CD4-positive, alpha-beta memory T cell (primary cell): ENCODE data around the gene MYO9A. TPM values are rescaled to one million over a fixed set of nuclear protein-coding genes. Genes with fewer than 3 reads are reported as not detected.

Experiments used
- CTCF ChIA-PET: fragments of 350-600 bp; sonication (Branson Sonifier 250); formaldehyde crosslinking; loops from one replicate; lab custom pipeline; 2021; ENCODE audit warnings: inconsistent platforms; ENCODE audit not compliant: partially characterized antibody; lab: Charles Lee
- POLR2A ChIA-PET: fragments of 350-600 bp; sonication (Branson Sonifier 250); formaldehyde crosslinking; loops from one replicate; lab custom pipeline; 2021; ENCODE audit not compliant: partially characterized antibody; lab: Charles Lee
- DNase-seq, 5 donors: peaks; one replicate each; pipeline versions ENCODE4 v3.0.0 to v3.0.0-alpha.2; 2020 to 2022; ENCODE audit warnings: mixed read lengths in 1 of 5
- H3K27ac ChIP-seq: one replicate; pipeline ENCODE4 v1.7.0; 2013; ENCODE audit warnings: low read depth, low read length
- H3K27me3 ChIP-seq: 2 replicates; pipeline ENCODE4 v1.7.0; 2013; ENCODE audit warnings: mild to moderate bottlenecking, low read length, moderate library complexity; ENCODE audit not compliant: insufficient read depth
- H3K36me3 ChIP-seq: 2 replicates; pipeline ENCODE4 v1.7.0; 2013; ENCODE audit warnings: mild to moderate bottlenecking, low read length, moderate library complexity; ENCODE audit not compliant: insufficient read depth
- H3K4me1 ChIP-seq: 2 replicates; pipeline ENCODE4 v1.7.0; 2013; ENCODE audit warnings: mild to moderate bottlenecking, low read length, moderate library complexity; ENCODE audit not compliant: insufficient read depth
- H3K4me3 ChIP-seq, 2 donors: one replicate each; pipeline ENCODE4 v1.7.0; 2013; ENCODE audit warnings: low read length in 2 of 2, mild to moderate bottlenecking in 1 of 2
- H3K9me3 ChIP-seq, 2 donors: one replicate each; pipeline ENCODE4 v1.7.0; 2013; ENCODE audit warnings: low read length in 2 of 2, control low read depth in 1 of 2; ENCODE audit not compliant: control insufficient read depth in 1 of 2
- H3K27ac Mint-ChIP-seq, 7 donors: one replicate each; pipeline ENCODE4 v1.8.0; 2020 to 2021; ENCODE audit warnings: mixed read lengths in 7 of 7, mild to moderate bottlenecking in 6 of 7, inconsistent platforms in 3 of 7, moderate library complexity in 3 of 7
- H3K27me3 Mint-ChIP-seq, 2 donors: one replicate each; pipeline ENCODE4 v1.8.0; 2020 to 2021; ENCODE audit warnings: mixed read lengths in 2 of 2
- H3K36me3 Mint-ChIP-seq, 2 donors: one replicate each; pipeline ENCODE4 v1.8.0; 2020 to 2021; ENCODE audit warnings: mixed read lengths in 2 of 2, inconsistent platforms in 1 of 2, mild to moderate bottlenecking in 1 of 2
- H3K4me1 Mint-ChIP-seq, 4 donors: one replicate each; pipeline ENCODE4 v1.8.0; 2020 to 2021; ENCODE audit warnings: mixed read lengths in 4 of 4, mild to moderate bottlenecking in 1 of 4
- H3K4me3 Mint-ChIP-seq, 8 donors: one replicate each; pipeline ENCODE4 v1.8.0; 2020 to 2021; ENCODE audit warnings: mixed read lengths in 8 of 8, mild to moderate bottlenecking in 7 of 8, moderate library complexity in 6 of 8, inconsistent platforms in 3 of 8
- H3K9me3 Mint-ChIP-seq, 8 donors: one replicate each; pipeline ENCODE4 v1.8.0; 2020 to 2021; ENCODE audit warnings: mixed read lengths in 8 of 8, mild to moderate bottlenecking in 5 of 8, inconsistent platforms in 3 of 8, moderate library complexity in 1 of 8
- intact Hi-C: fragments of 100-400 bp; cut with micrococcal nuclease; formaldehyde crosslinking; loops from one replicate; pipeline ENCODE4 v1.15.1; 2023
- polyA plus RNA-seq, 2 donors: library from polyadenylated mRNA; unstranded; fragments of 300-500 nt; fragmentation: Illumina TruSeq; gene quantifications; one replicate each; pipeline ENCODE4 v1.2.3, GENCODE V29; 2021
- total RNA-seq, 2 experiments: library from RNA; stranded (reverse); gene quantifications; one replicate each; pipeline ENCODE4 v1.2.3, GENCODE V29; 2021

Gene MYO9A
- total and polyA plus RNA-seq, 4 experiments from 2014 or later, result 7.8 to 44.0 (median 28.0) TPM

DNA sequence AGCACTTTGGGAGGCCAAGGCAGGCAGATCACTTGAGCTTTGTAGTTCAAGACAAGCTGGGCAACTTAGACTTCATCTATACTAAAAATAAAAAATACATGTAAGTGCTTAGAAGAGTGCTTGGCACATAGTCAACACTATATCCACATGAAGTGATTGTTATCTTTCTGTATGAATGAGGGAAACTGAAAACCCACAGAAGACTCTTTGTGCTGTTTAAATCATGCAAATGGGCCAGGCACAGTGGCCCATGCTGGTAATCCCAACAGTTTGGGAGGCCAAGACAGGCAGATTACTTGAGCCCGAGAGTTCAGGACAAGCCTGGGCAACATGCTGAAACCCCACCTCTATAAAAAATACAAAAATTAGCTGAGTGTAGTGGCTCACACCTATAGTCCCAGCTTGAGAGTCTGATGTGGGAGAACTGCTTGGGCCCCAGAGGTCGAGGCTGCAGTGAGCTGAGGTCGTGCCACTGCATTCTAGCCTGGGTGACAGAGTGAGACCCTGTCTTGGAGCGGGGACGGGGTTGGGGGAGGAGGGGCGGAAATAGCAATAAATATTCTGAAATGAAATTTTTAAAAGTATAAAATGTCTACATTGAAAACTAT lies 177.9 kb downstream of the MYO9A start:
- intact Hi-C loops, result no loop called here
- H3K4me3 Mint-ChIP-seq, result no peak overlapping the region
- H3K27me3 Mint-ChIP-seq, result no peaks in the 10 kb centered on the region
- ChIA-PET CTCF (no interaction called here), POLR2A (no interaction called here)
- H3K4me1 Mint-ChIP-seq, result no peaks in the 10 kb centered on the region
- Histone ChIP-seq H3K27me3 (no peaks in the 10 kb centered on the region), H3K4me3 (no peak overlapping the region), H3K9me3 (no peaks in the 10 kb centered on the region), H3K27ac (no peak overlapping the region), H3K4me1 (no peaks in the 10 kb centered on the region), H3K36me3 (no peaks in the 10 kb centered on the region)
- DNase-seq, result no peak
- no peak overlapping the region for H3K27ac Mint-ChIP-seq
- peaks cover 28 to 35% of the 10 kb centered on the region in 2 donors for H3K36me3 Mint-ChIP-seq
- peaks cover 0 to 3% (median 0%) of the 10 kb centered on the region in 8 donors for H3K9me3 Mint-ChIP-seq

DNA sequence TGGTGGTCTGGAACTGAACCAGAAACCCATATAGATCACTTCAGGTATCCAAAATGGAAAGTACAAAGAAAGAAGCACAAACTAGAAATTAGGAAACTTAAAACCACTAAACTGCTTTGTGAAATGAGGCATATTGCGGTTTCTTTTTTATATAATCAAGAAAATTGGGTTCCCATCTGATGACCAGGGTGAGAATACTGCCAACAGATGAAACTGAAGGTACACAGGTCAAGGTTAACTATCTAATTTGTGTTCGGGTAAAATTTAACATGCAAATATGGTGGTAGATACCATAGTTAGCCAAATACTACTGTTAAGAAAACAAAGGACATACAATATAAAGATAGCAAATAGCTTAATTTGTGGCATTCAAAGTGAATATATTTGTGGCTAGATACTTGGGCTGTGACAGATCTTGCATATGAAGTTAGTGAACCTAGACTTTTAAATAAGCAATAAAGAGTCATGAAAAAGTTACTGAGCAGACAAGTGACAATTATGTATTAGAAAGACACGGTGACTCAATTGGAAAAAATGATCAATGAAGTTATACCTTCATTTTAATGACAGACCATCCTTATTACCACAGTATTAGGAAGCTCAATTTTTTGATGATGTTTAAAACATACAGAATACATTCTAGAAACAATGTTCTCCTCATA lies 180.2 kb downstream of the MYO9A start:
- POLR2A ChIA-PET, result no interaction called here
- H3K27ac Mint-ChIP-seq, result no peak overlapping the region
- Histone ChIP-seq H3K4me1 (no peaks in the 10 kb centered on the region), H3K36me3 (no peaks in the 10 kb centered on the region), H3K27ac (no peak overlapping the region), H3K27me3 (no peaks in the 10 kb centered on the region), H3K9me3 (no peaks in the 10 kb centered on the region), H3K4me3 (no peak overlapping the region)
- H3K4me1 Mint-ChIP-seq, result no peaks in the 10 kb centered on the region
- CTCF ChIA-PET, result no interaction called here
- no peaks in the 10 kb centered on the region for H3K27me3 Mint-ChIP-seq
- intact Hi-C loops, result no loop called here
- peaks cover 0 to 11% (median 4%) of the 10 kb centered on the region in 8 donors for H3K9me3 Mint-ChIP-seq
- H3K4me3 Mint-ChIP-seq, result no peak overlapping the region
- no peak for DNase-seq
- H3K36me3 Mint-ChIP-seq, result peaks cover 48 to 56% of the 10 kb centered on the region in 2 donors

DNA sequence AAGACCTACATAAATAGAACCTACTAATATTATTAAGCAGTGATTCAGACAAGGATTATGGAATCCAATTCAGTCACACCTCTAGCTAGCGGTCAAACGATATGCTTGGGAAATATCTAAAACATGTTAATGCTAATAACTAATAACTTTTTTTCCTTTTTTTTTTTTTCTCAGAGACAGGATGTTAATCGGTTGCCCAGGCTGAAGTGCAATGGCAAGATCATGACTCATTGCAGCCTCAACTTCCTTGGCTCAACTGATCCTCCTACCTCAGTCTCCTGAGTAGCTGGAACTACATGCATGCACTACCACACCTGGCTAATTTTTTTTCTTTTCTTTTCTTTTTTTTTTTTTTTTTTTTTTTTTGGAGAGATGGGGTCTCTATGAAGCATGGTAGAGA lies 183.5 kb downstream of the MYO9A start:
- H3K27ac Mint-ChIP-seq, result no peak overlapping the region
- POLR2A ChIA-PET, result no interaction called here
- H3K9me3 ChIP-seq, result peaks cover 0 to 12% of the 10 kb centered on the region in 2 donors
- no peaks in the 10 kb centered on the region for H3K27me3 Mint-ChIP-seq
- H3K4me3 ChIP-seq, result no peak overlapping the region
- H3K4me1 ChIP-seq, result no peaks in the 10 kb centered on the region
- no peak overlapping the region for H3K4me3 Mint-ChIP-seq
- no peaks in the 10 kb centered on the region for H3K27me3 ChIP-seq
- H3K4me1 Mint-ChIP-seq, result no peaks in the 10 kb centered on the region
- peaks cover 0 to 33% (median 26%) of the 10 kb centered on the region in 8 donors for H3K9me3 Mint-ChIP-seq
- CTCF ChIA-PET, result no interaction called here
- H3K36me3 Mint-ChIP-seq, result peaks cover 78 to 85% of the 10 kb centered on the region in 2 donors
- intact Hi-C loops, result no loop called here
- DNase-seq, result no peak
- no peak overlapping the region for H3K27ac ChIP-seq
- no peaks in the 10 kb centered on the region for H3K36me3 ChIP-seq

DNA sequence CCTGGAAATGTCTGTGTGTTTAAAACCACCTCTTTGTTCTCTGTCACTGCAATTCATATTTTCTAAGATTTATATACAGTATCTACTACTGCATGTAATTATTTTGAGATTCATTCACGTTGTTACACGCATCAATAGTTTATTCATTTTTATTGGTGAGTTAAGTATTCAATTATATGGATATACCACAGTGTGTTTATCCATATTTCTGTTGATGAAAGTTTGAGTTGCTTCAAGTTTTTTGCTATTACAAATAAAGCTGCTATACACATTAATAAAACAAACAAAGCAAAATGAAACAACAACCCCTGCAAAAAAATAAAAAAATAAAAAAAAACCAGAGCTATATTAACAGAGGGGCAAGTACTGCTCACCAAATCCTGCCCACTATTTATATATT lies 185.3 kb downstream of the MYO9A start:
- POLR2A ChIA-PET, result no interaction called here

DNA sequence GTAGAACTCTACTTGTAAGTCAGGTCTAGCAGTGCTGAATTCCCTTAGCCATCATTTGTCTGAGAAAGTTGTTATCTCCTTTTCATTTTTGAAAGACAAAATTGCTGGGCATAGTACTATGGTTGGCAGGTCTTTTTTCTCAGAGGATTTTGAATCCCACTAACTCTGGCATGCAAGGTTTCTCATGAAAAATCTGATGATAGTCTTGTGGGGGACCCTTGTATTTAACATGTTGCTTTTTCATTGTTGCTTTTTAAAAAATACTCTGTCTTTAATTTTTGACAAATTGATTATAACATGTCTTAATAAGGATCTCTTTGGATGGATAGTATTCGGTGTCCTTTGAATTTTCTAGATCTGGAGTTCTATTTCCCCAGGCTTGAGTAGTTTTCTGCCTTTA lies 186.7 kb downstream of the MYO9A start:
- intact Hi-C loops, result no loop called here
- H3K27me3 ChIP-seq, result no peaks in the 10 kb centered on the region
- ChIA-PET POLR2A (no interaction called here), CTCF (no interaction called here)
- Mint-ChIP-seq H3K27me3 (no peaks in the 10 kb centered on the region), H3K4me1 (no peaks in the 10 kb centered on the region), H3K4me3 (no peak overlapping the region), H3K9me3 (peaks cover 0 to 33% (median 26%) of the 10 kb centered on the region in 8 donors), H3K27ac (no peak overlapping the region), H3K36me3 (peaks cover 66 to 69% of the 10 kb centered on the region in 2 donors)
- no peak overlapping the region for H3K4me3 ChIP-seq
- H3K4me1 ChIP-seq, result no peaks in the 10 kb centered on the region
- peaks cover 0 to 12% of the 10 kb centered on the region in 2 donors for H3K9me3 ChIP-seq
- H3K27ac ChIP-seq, result no peak overlapping the region
- DNase-seq, result no peak
- H3K36me3 ChIP-seq, result no peaks in the 10 kb centered on the region

More for the DNA sequence above, 185.3 kb downstream of the MYO9A start:
- CTCF ChIA-PET, result interaction anchor here (1.2 kb wide), 1 partner anchor 14 kb away, joined by 3 read pairs; no protein-coding TSS in a partner anchor
- Histone ChIP-seq H3K4me3 (no peak overlapping the region), H3K27ac (no peak overlapping the region), H3K36me3 (no peaks in the 10 kb centered on the region), H3K9me3 (peaks cover 0 to 12% of the 10 kb centered on the region in 2 donors), H3K27me3 (no peaks in the 10 kb centered on the region), H3K4me1 (no peaks in the 10 kb centered on the region)
- peaks cover 0 to 33% (median 26%) of the 10 kb centered on the region in 8 donors for H3K9me3 Mint-ChIP-seq
- DNase-seq, result no peak
- peaks cover 72 to 76% of the 10 kb centered on the region in 2 donors for H3K36me3 Mint-ChIP-seq
- no peaks in the 10 kb centered on the region for H3K27me3 Mint-ChIP-seq
- H3K4me3 Mint-ChIP-seq, result no peak overlapping the region
- H3K4me1 Mint-ChIP-seq, result no peaks in the 10 kb centered on the region
- no peak overlapping the region for H3K27ac Mint-ChIP-seq
- intact Hi-C loops, result no loop called here

DNA sequence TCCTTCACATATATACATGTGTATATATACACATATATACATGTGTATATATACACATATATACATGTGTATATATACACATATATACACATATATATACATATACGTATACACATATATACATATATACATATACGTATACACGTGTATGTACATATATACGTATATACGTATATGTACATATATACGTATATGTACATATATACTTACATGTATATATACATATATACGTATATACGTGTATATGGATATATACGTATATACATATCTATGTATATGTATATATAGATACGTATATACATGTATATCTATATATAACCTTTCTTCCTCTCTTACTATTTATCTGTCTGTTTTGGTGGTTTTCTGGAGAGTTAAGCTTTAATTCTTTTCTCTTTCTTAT lies 192.8 kb downstream of the MYO9A start:
- H3K4me1 Mint-ChIP-seq, result no peaks in the 10 kb centered on the region

DNA sequence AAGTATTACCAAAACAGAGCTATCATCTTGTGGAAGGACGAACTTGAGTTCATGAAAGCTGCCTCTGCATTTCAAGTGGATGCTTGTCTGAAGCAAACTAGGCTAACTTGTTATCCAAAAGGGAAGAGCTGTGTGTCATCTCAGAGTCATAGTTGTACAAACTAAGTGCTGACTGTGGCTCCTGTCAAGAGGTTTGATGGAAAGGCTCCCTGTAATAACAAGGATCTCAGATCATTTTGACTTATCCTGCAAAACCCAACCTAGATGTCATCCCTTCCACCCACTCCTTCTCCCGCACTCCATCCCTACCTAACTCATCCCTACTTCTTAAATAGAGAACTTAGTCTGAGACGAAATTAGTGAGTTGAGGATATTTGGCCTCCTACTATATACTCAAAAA lies 196.8 kb downstream of the MYO9A start:
- Mint-ChIP-seq H3K36me3 (peaks cover 7 to 12% of the 10 kb centered on the region in 2 donors), H3K9me3 (no peaks in the 10 kb centered on the region), H3K27me3 (no peaks in the 10 kb centered on the region), H3K4me3 (no peak overlapping the region), H3K27ac (no peak overlapping the region), H3K4me1 (no peaks in the 10 kb centered on the region)
- no peak for DNase-seq
- intact Hi-C loops, result no loop called here
- no peaks in the 10 kb centered on the region for H3K9me3 ChIP-seq
- no peaks in the 10 kb centered on the region for H3K36me3 ChIP-seq
- CTCF ChIA-PET, result no interaction called here
- H3K27me3 ChIP-seq, result no peaks in the 10 kb centered on the region
- POLR2A ChIA-PET, result no interaction called here
- no peak overlapping the region for H3K4me3 ChIP-seq
- no peaks in the 10 kb centered on the region for H3K4me1 ChIP-seq
- H3K27ac ChIP-seq, result no peak overlapping the region

More for the DNA sequence above, 192.8 kb downstream of the MYO9A start:
- ChIA-PET CTCF (no interaction called here), POLR2A (no interaction called here)
- intact Hi-C loops, result no loop called here
- Histone ChIP-seq H3K4me3 (no peak overlapping the region), H3K27me3 (no peaks in the 10 kb centered on the region), H3K9me3 (no peaks in the 10 kb centered on the region), H3K4me1 (no peaks in the 10 kb centered on the region), H3K36me3 (no peaks in the 10 kb centered on the region), H3K27ac (no peak overlapping the region)
- peaks cover 14 to 17% of the 10 kb centered on the region in 2 donors for H3K36me3 Mint-ChIP-seq
- no peak overlapping the region for H3K27ac Mint-ChIP-seq
- H3K27me3 Mint-ChIP-seq, result no peaks in the 10 kb centered on the region
- peaks cover 0 to 5% (median 0%) of the 10 kb centered on the region in 8 donors for H3K9me3 Mint-ChIP-seq
- H3K4me3 Mint-ChIP-seq, result no peak overlapping the region
- DNase-seq, result no peak
